Kidney epithelial cell (primary cell): Measurements from ENCODE around the gene CFL2. TPM values are rescaled to one million over a fixed set of nuclear protein-coding genes. Genes with fewer than 3 reads are reported as not detected.
A peak's percentile ranks its signal among the peaks of the same experiment; 100 is the strongest.

Experiments used
- DNase-seq: peaks from one replicate; pipeline ENCODE4 v3.0.0-alpha.2; 2010; ENCODE audit warnings: low read depth
- H3K27me3 ChIP-seq: 2 replicates; pipeline ENCODE4 v1.6.0; 2011; ENCODE audit warnings: low read length; ENCODE audit not compliant: control insufficient read depth, insufficient read depth
- H3K36me3 ChIP-seq: 2 replicates; pipeline ENCODE4 v1.5.1; 2011; ENCODE audit warnings: low read length; ENCODE audit not compliant: control insufficient read depth, insufficient read depth
- H3K4me3 ChIP-seq: 2 replicates; pipeline ENCODE4 v1.5.1; 2011; ENCODE audit warnings: low read depth, mild to moderate bottlenecking, control low read depth, low read length
- CTCF ChIP-seq: IDR thresholded peaks from 2 replicates; pipeline ENCODE4 v1.5.1; 2011; ENCODE audit warnings: mild to moderate bottlenecking, moderate library complexity, low read length, control low read depth, inconsistent platforms; ENCODE audit not compliant: insufficient read depth, poor library complexity, severe bottlenecking
- total RNA-seq: library from RNA; depleted of rRNA; stranded (reverse); fragments of >200 nt; gene quantifications from 2 replicates; pipeline ENCODE4 v1.2.3, GENCODE V29; 2015

The CFL2 gene
- total RNA-seq, 1 donor from 2014 or later: 32.4 TPM

GRCh38 chr14:34713122-34713680 is 1.2 kb downstream of the CFL2 start:
- H3K4me3 ChIP-seq: peak overlapping the region; percentile 90
- no peak for TF ChIP-seq CTCF
- H3K36me3 ChIP-seq: no peaks in the 10 kb centered on the region
- DNase-seq: no peak
- H3K27me3 ChIP-seq: no peaks in the 10 kb centered on the region

GRCh38 chr14:34711796-34712712 is 2.3 kb downstream of the CFL2 start:
- Histone ChIP-seq H3K27me3 (no peaks in the 10 kb centered on the region), H3K36me3 (no peaks in the 10 kb centered on the region), H3K4me3 (no peak overlapping the region)
- no peak for DNase-seq
- no peak for TF ChIP-seq CTCF

GRCh38 chr14:34711169-34711568 is 3.2 kb downstream of the CFL2 start:
- H3K4me3 ChIP-seq: no peak overlapping the region

GRCh38 chr14:34710744-34711143 is 3.6 kb downstream of the CFL2 start:
- Histone ChIP-seq H3K36me3 (no peaks in the 10 kb centered on the region), H3K27me3 (no peaks in the 10 kb centered on the region), H3K4me3 (no peak overlapping the region)
- DNase-seq: no peak
- TF ChIP-seq CTCF: no peak

More at GRCh38 chr14:34711169-34711568, 3.2 kb downstream of the CFL2 start:
- H3K36me3 ChIP-seq: no peaks in the 10 kb centered on the region
- TF ChIP-seq CTCF: no peak
- DNase-seq: no peak
- no peaks in the 10 kb centered on the region for H3K27me3 ChIP-seq

- no peak for DNase-seq
- TF ChIP-seq CTCF: no peak
- no peaks in the 10 kb centered on the region for H3K27me3 ChIP-seq
- no peak overlapping the region for H3K4me3 ChIP-seq
- H3K36me3 ChIP-seq: no peaks in the 10 kb centered on the region
These were observed 4.4 kb downstream of the CFL2 start for GRCh38 chr14:34710006-34710405.
